ENCODE measurements around the gene PVALEF.

Gene PVALEF

DNA sequence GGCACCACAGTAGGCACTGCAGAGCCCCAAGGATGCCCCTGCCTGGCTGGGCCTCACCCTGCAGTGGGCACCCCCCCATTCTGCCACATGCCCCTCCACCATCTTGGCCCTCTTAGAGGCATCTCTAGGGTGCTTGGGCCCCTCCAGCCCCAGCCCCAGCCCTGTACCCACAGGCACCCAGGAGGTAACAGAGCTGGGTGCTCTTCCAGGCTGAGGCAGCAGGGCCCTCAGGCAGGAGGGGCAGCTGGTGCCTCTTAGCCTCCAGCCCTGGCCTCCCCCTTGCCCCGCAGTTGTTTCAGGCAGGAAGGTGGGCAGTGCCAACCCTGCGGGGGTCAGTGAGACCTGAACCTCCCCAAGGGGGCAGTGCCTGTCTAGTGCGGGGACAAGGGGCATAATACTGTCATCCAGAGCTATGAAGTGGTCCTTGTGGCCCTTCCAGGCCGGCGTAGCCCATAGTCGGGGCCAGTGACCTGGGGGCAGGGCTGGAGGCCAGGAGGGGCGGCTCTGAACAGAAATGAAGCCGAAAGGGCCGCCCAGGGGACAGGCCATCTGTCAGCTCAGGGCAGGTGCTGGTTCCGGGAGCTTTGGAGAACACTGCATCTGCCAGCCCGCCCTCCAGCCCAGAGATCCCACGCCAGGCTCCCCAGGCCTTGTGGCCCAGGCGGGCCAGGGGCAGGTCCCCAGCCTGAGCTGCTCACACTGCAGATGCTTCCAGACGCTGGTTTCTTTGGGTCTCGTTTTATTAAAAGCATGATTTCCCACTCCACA is 5.6 kb downstream of the PVALEF start:
- Mint-ChIP-seq H3K9me3 (no peaks in the 10 kb centered on the region), H3K36me3 (ENCODE audit: low read depth) (no peaks in the 10 kb centered on the region)

DNA sequence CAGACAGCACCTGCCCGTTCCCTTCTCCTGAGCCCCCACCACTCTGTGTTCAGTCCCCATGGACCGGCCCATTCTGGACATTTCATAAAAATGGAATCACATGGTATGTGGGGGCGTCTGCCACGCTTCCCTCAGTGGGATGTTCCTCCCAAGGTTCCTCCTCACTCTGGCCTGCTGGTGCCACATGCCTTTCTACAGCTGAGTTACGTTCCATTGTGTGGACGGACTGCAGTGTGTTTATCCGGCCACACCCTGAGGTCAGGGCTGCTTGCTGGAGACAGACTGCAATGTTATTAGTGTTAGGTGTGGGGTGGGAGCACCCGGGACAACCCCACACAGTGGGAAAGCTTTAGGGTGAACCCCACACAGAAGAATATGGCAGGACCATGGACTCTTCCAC is 6.6 kb downstream of the PVALEF start:
- Mint-ChIP-seq H3K27ac (no peak overlapping the region), H3K4me3 (no peak overlapping the region), H3K27me3 (ENCODE audit: low read depth) (peaks cover 11% of the 10 kb centered on the region), H3K36me3 (ENCODE audit: low read depth) (no peaks in the 10 kb centered on the region), H3K4me1 (ENCODE audit: low read depth) (no peaks in the 10 kb centered on the region), H3K9me3 (no peaks in the 10 kb centered on the region)
- no peak for DNase-seq (ENCODE audit: low spot score)

More for the DNA sequence above, 5.6 kb downstream of the PVALEF start:
- DNase-seq (ENCODE audit: low spot score): no peak
- Mint-ChIP-seq H3K27ac (no peak overlapping the region), H3K4me1 (ENCODE audit: low read depth) (no peaks in the 10 kb centered on the region), H3K4me3 (no peak overlapping the region), H3K27me3 (ENCODE audit: low read depth) (peaks cover 13% of the 10 kb centered on the region)

DNA sequence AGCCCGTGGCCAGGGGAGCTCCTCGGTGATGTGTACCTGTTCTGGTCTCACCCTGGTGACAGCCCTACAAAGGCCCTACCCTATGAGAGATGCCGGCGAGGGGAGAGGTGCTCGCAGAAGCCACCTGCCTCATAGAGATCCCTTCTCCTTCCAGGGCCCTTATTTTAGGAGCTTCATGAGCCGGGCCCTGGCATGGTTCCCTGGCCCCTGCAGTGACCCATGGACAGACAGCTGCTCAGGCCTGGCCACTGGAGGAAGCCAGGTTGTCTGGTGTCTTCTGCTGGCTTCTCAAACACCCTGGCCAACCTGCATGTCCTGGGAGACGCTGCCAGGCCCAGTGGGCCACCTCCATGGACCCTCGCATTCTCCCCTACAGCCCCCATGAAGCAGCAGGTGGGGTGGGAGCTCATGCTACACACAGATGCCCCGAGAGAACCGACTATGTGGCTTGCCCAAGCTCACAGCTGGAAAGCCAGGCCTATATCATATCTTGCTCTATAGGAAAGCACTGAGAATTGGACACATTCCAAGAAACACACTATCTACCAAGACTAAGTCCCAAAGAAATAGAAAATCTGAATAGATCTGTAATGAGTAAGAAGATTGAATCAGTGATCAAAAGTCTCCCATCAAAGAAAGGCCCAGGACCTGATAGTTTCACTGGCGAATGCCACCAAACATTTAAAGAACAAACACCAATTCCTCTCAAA is 7.9 kb downstream of the PVALEF start:
- Mint-ChIP-seq H3K9me3 (no peaks in the 10 kb centered on the region), H3K36me3 (ENCODE audit: low read depth) (no peaks in the 10 kb centered on the region), H3K4me3 (no peak overlapping the region), H3K4me1 (ENCODE audit: low read depth) (no peaks in the 10 kb centered on the region), H3K27me3 (ENCODE audit: low read depth) (peaks cover 6% of the 10 kb centered on the region), H3K27ac (no peak overlapping the region)
- no peak for DNase-seq (ENCODE audit: low spot score)

DNA sequence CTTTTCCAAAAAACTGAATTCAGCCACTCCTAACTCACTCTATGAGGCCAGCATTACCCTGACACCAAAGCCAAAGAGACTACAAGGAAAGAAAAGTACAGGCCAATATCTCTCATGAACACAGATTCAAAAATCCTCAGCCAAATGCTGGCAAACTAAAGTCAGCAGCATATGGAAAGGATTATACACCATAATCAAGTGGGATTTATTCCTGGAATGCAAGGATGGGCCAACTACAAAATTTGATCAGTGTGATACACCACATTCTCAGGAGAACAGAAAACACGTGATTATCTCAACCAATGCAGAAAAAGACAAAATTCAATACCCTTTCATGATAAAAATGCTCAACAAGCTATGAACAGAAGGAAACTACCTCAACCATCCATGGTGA is 8.5 kb downstream of the PVALEF start:
- H3K27ac Mint-ChIP-seq: no peak overlapping the region
- no peaks in the 10 kb centered on the region for H3K9me3 Mint-ChIP-seq
- H3K27me3 Mint-ChIP-seq (ENCODE audit: low read depth): peaks cover 6% of the 10 kb centered on the region
- no peak overlapping the region for H3K4me3 Mint-ChIP-seq
- no peaks in the 10 kb centered on the region for H3K4me1 Mint-ChIP-seq (ENCODE audit: low read depth)
- DNase-seq (ENCODE audit: low spot score): no peak
- H3K36me3 Mint-ChIP-seq (ENCODE audit: low read depth): no peaks in the 10 kb centered on the region

DNA sequence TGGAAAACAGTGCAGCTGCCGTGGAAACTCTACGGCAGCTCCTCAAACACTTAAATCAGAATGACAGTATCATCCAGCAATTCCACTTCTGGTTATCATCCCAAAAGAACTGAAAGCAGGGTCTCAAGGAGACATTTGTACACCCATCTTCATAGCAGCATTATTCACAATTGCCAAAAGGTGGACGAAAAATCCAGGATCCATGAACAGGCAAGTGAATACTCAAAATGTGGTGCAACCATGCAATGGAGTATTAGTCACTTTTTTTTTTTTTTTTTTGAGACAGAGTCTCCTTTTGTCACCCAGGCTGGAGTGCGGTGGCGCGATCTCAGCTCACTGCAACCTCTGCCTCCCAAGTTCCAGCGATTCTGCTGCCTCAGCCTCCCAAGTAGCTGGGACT is 11.4 kb downstream of the PVALEF start:
- no peak for DNase-seq (ENCODE audit: low spot score)
- Mint-ChIP-seq H3K9me3 (no peaks in the 10 kb centered on the region), H3K4me3 (no peak overlapping the region), H3K4me1 (ENCODE audit: low read depth) (no peaks in the 10 kb centered on the region), H3K36me3 (ENCODE audit: low read depth) (no peaks in the 10 kb centered on the region), H3K27ac (no peak overlapping the region), H3K27me3 (ENCODE audit: low read depth) (peaks cover 6% of the 10 kb centered on the region)

DNA sequence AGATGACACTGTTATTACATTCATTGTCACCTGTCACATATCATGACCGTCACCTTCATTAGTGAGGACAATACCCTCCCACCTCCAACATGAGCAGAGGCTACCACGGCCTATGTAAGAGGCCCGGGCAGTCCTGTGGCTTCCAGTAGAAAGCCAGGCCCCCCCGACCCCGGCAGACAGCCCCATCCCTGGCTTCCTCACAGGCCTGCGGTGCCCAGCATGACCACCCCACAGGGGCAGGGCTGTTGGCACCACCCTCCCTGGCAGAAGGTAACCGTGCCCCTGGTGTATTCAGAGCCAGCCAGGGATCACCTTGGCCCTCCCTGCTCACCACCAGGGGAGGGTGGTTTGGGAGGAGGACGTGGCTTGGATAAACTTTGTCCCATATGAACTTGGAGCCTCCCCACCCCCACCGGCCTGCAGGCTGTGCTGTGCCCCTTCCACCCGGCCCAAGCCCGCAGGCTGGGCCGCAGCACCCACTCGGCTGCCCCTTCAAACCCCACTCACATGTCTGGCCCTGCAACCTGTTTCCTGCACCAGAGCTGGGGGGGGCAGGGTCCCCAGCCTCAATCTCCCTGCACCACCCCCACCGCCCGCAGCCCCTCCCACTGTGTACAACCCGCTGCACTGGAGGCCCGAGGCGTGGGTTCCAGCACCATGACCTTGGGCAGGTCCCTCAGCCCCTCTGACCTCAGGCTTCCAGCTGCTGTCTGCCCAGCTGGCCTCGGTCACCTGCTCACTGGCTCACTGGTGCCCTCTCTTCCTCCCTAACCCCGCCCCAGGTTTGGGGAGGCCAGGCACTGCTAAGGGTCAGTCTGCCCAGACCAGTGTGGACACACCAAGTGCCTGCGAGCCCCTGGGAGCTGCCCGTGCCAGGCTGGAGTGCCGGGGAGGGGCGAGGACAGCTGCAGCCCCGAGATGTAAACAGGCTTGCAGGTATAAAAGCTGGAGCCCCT is 13.1 kb downstream of the PVALEF start:
- Mint-ChIP-seq H3K4me3 (no peak overlapping the region), H3K27ac (no peak overlapping the region), H3K27me3 (ENCODE audit: low read depth) (peaks cover 6% of the 10 kb centered on the region), H3K9me3 (no peaks in the 10 kb centered on the region), H3K36me3 (ENCODE audit: low read depth) (no peaks in the 10 kb centered on the region), H3K4me1 (ENCODE audit: low read depth) (no peaks in the 10 kb centered on the region)
- no peak for DNase-seq (ENCODE audit: low spot score)

DNA sequence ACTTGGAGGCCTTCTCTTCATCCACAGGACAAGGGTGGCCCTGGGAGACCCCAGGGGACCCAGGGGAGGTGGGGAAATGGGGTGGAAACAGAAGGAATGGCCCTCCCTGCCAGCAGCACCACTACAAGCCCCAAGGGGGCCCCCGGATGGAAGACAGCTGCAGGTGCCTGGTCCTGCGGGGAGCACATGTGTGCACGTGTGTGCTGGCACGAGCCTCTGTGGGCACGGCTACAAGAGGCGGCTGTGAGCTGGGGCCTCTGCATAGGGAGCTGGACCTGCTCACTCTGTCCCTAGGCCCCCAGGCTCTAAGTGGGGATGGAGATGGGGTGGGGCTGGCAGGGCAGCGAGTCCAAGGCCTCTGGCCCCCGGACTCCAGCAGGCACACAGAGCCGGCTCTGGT is 13.9 kb downstream of the PVALEF start:
- H3K4me3 Mint-ChIP-seq: no peak overlapping the region
- no peak overlapping the region for H3K27ac Mint-ChIP-seq
- no peaks in the 10 kb centered on the region for H3K36me3 Mint-ChIP-seq (ENCODE audit: low read depth)
- H3K27me3 Mint-ChIP-seq (ENCODE audit: low read depth): peaks cover 3% of the 10 kb centered on the region
- DNase-seq (ENCODE audit: low spot score): no peak
- no peaks in the 10 kb centered on the region for H3K9me3 Mint-ChIP-seq
- H3K4me1 Mint-ChIP-seq (ENCODE audit: low read depth): no peaks in the 10 kb centered on the region

DNA sequence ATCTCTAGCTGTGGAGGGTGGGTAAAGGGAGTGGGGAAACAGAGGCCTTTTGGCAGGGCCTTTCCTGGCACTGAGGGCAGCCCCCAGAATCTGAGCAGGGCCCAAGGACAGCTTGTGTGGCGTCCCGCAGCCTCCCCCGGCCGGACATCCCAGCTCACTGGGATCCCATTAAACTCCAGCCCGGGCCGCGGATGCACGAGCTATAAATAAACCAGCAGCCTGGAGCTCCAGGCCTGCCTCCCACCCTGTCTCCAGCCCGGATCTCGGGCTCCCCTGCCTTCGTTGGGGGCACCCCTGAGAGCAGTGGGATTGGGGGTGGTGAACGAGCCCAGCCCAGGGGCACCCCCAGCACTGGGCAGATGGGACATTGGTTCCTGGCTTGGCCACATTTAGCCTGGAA is 14.6 kb downstream of the PVALEF start:
- no peak overlapping the region for H3K4me3 Mint-ChIP-seq
- no peaks in the 10 kb centered on the region for H3K4me1 Mint-ChIP-seq (ENCODE audit: low read depth)
- H3K27ac Mint-ChIP-seq: no peak overlapping the region
- no peaks in the 10 kb centered on the region for H3K36me3 Mint-ChIP-seq (ENCODE audit: low read depth)
- DNase-seq (ENCODE audit: low spot score): no peak
- no peaks in the 10 kb centered on the region for H3K9me3 Mint-ChIP-seq
- peaks cover 3% of the 10 kb centered on the region for H3K27me3 Mint-ChIP-seq (ENCODE audit: low read depth)

DNA sequence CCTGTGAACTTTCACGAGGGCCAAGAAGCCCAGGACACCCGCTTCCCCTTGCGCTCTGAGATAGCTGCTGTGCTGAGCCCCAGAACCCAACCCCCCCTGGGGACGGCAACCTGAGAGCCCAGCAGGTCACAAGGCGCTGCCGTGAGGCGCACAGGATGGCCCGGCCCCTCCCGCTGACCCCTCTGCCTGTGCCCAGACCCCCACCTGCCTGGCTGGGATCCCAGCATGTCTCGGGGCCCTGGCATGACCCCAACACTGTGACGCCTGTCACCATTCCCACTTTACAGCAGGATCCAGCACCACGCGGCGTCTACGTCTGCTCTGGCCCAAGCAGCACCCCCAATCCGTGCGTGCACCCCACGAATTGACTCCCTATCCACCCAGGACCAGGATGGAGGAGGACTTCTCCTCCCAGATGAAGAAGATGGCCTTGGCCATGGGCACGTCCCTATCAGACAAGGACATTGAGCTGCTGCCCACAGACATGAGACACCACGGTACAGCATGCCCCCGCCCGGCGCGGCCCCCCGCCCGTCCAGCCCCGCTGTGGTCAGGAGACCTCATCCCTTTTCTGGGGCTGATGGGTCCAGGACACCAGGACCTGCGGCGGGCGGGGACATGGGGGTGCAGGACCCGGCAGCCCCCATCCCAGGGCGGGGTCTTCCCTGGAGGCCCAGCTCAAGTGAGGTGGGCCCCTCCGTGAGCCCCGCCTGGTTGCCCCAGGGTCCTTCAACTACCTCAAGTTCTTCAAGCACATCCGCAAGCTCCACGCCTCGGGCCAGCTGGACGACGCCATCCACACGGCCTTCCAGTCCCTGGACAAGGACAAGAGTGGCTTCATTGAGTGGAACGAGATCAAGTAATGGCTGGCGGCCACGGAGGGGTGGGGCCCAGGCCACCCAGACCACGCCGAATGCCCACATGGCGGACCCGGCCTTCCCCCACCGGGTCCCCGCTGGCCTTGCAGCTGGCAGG is 15.8 kb downstream of the PVALEF start:
- H3K27me3 Mint-ChIP-seq (ENCODE audit: low read depth): no peaks in the 10 kb centered on the region
- H3K27ac Mint-ChIP-seq: no peak overlapping the region
- no peaks in the 10 kb centered on the region for H3K9me3 Mint-ChIP-seq
- H3K4me1 Mint-ChIP-seq (ENCODE audit: low read depth): no peaks in the 10 kb centered on the region
- H3K36me3 Mint-ChIP-seq (ENCODE audit: low read depth): no peaks in the 10 kb centered on the region
- DNase-seq (ENCODE audit: low spot score): no peak
- no peak overlapping the region for H3K4me3 Mint-ChIP-seq

DNA sequence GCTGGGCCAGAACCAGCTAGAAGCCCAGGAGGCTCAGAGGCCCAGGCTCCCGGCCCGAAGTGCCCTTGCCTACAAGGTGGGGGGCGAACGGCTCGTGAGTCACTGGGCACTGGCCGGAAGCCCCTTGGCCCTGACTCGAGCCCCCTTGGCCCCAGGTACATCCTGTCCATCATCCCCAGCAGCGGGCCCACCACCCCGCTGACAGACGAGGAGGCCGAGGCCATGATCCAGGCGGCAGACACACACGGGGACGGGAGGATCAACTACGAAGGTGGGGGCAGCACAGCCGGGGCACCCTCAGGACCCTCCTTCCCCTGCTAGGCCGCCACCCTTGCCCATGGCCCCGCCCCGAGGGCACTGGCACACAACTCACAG is 16.5 kb downstream of the PVALEF start:
- DNase-seq (ENCODE audit: low spot score): no peak
- Mint-ChIP-seq H3K4me3 (no peak overlapping the region), H3K36me3 (ENCODE audit: low read depth) (no peaks in the 10 kb centered on the region), H3K4me1 (ENCODE audit: low read depth) (no peaks in the 10 kb centered on the region), H3K27me3 (ENCODE audit: low read depth) (no peaks in the 10 kb centered on the region), H3K9me3 (no peaks in the 10 kb centered on the region), H3K27ac (no peak overlapping the region)

DNA sequence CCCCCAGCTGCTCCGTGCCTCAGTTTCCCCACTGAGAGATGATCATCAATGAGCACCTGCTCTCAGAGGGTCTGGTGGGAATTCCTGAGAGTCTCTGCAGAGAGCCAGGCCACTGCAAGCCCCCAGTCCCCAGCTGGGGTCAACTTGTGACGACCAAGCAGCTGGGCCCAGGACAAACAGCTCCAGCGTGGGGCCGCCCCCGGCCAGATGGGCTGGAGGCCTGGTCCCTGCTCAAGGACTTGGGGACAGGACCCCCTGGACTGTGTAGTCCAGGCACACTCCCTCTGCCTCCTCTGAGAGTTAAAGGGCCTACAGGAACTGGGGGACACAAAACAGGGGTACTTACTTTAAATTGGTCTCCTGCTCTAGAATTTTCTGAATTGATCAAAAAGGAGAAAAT is 17.3 kb downstream of the PVALEF start:
- Mint-ChIP-seq H3K27ac (no peak overlapping the region), H3K27me3 (ENCODE audit: low read depth) (no peaks in the 10 kb centered on the region), H3K4me3 (no peak overlapping the region), H3K36me3 (ENCODE audit: low read depth) (no peaks in the 10 kb centered on the region), H3K4me1 (ENCODE audit: low read depth) (no peaks in the 10 kb centered on the region), H3K9me3 (no peaks in the 10 kb centered on the region)
- no peak for DNase-seq (ENCODE audit: low spot score)

DNA sequence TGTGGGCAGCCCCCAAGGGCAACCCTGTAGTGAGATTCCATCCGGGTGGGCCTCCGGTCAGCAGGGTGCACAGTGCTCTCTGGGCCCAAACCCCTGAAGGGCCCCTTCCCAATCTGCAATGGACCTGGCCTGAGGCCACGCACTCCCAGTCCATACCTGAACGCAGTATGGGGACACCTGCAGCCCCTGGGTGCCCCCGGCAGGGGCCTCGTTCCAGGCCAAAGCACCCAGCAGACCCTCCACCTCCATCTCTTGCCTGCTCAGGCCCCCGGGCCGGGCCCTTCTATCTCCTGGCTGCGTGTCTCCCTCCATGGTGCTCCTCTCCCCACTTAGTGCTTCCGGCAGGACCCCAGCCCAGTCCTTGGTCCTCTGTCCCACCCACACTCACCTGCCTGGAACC is 18.0 kb downstream of the PVALEF start:
- no peak for DNase-seq (ENCODE audit: low spot score)
- H3K4me3 Mint-ChIP-seq: no peak overlapping the region
- no peak overlapping the region for H3K27ac Mint-ChIP-seq
- no peaks in the 10 kb centered on the region for H3K27me3 Mint-ChIP-seq (ENCODE audit: low read depth)
- no peaks in the 10 kb centered on the region for H3K4me1 Mint-ChIP-seq (ENCODE audit: low read depth)
- H3K36me3 Mint-ChIP-seq (ENCODE audit: low read depth): no peaks in the 10 kb centered on the region
- H3K9me3 Mint-ChIP-seq: no peaks in the 10 kb centered on the region

DNA sequence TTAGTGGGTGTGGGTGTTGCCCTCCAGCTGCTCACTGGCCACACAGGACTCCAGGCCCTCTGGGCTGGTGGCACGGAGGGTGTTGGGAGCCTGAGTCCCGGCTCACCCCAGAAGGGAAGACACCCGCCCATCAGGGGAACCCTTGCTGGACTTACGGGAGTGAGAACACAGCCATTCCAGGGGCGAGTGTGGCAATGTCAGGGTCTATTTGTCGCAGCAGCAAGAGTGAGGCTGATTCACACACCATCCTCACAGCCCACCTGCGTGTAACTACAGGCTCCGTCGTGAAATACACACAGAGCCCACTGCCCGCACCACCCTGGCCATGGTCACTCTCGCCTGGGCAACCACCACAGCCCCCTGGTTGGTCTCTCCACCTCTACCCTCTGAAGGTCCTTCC is 18.5 kb downstream of the PVALEF start:
- no peak overlapping the region for H3K4me3 Mint-ChIP-seq
- H3K27ac Mint-ChIP-seq: no peak overlapping the region
- no peaks in the 10 kb centered on the region for H3K27me3 Mint-ChIP-seq (ENCODE audit: low read depth)

More for the DNA sequence above, 18.5 kb downstream of the PVALEF start:
- DNase-seq (ENCODE audit: low spot score): no peak
- H3K9me3 Mint-ChIP-seq: no peaks in the 10 kb centered on the region
- no peaks in the 10 kb centered on the region for H3K36me3 Mint-ChIP-seq (ENCODE audit: low read depth)
- H3K4me1 Mint-ChIP-seq (ENCODE audit: low read depth): no peaks in the 10 kb centered on the region

Data from T-helper 2 cell treated with Interferon-gamma antibody and Interleukin-4, amounts not matched to agents 5 μg/mL and 100 μg/mL, for 36 hours (primary cell).